Retina (tissue), 1 donor: Measurements from ENCODE around the gene CCR2.
"Not testable (repeated sequence)": the region's sequence is repeated elsewhere in the genome, so short reads cannot be mapped to it uniquely, and the experiment has no call there.

Source experiments
- DNase-seq: peaks from one replicate; pipeline ENCODE4 v3.0.0-alpha.2; 2016

CCR2 gene

GRCh38 chr3:46380471-46381221 lies 26.7 kb downstream of the CCR2 start:
- DNase-seq: no peak

GRCh38 chr3:46381625-46382024 lies 27.7 kb downstream of the CCR2 start:
- DNase-seq: no peak

- no peak for DNase-seq
Observed at GRCh38 chr3:46383211-46383950, 29.5 kb downstream of the CCR2 start.

DNA sequence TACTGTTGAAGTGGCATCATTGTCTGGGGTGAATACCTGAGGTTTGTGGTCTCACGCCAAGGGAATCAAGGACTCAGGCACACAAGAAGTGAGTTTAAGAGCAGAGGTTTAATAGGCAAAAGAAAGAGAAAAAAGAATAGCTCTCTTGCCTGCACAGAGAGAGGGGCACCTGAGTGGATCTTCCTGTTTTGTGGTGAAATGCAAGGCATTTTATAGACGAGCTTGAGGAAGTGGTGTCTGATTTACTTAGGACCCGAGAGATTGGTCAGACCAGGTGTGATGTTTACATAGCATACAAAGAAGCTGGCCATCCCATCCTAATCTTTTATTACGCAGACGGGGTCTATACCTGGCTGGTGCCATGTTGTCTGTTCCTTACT lies 30.0 kb downstream of the CCR2 start:
- DNase-seq: no peak

DNA sequence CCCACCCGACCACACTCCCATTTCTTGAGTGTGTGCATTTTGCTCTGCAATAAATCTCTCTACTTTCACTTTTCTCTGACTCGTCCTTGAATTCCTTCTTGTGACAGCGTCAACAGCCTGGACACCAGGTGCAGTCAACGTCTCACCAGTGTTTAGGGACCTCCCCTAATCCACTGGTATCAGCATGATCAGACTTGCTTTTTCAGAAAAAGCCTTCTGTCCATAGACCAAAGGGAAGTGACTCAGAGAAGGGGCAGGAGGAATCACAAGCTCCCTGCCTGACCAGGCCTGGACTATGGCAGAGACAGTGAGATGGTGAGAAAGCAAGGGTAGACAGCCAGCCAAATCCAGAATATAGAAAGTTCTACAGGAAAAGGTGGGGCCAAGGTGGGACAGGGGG lies 32.3 kb downstream of the CCR2 start:
- DNase-seq: no peak

- DNase-seq: not testable (repeated sequence)
Observed at GRCh38 chr3:46388847-46389246, 34.9 kb downstream of the CCR2 start.

DNA sequence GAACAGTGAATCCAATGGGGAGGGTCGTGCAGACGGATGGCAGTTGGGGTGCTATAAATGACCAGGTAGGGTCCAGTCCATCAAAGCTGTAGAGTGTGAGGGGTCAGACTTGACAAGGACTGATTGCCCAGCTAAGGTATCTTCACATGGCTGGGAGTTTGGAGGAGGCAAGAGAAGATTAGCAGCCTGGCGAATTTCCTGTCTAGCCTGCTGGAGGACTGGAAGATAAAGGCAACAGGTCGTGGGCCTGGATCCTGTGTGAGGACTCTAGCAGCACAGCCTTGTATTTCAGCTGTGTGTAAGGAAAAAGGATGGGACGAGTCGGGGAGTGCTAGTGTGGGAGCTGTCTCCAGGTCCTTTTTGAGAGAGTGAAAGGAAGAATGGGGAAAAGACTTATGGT lies 35.4 kb downstream of the CCR2 start:
- no peak for DNase-seq

DNA sequence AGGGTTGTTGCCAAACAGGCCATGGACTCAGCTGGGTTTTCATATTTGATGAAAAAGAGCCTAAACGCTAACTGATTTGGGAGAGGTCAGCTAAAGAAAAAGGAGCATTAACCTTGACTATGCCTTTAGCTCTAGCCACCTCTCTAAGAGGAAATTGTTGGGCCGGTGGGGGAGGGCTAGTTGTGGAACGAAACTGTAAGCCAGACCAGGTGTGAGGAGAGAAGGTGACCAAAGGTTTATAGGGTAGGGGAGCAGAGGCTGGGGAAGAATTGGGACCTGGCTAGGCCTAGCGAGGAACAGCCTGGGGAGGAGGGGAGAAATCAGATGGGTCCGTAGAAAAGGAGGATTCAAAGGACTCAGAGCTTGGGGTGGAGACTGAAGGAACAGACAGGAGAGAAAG lies 37.6 kb downstream of the CCR2 start:
- DNase-seq: not testable (repeated sequence)

GRCh38 chr3:46393011-46393410 lies 39.1 kb downstream of the CCR2 start:
- DNase-seq: no peak

DNA sequence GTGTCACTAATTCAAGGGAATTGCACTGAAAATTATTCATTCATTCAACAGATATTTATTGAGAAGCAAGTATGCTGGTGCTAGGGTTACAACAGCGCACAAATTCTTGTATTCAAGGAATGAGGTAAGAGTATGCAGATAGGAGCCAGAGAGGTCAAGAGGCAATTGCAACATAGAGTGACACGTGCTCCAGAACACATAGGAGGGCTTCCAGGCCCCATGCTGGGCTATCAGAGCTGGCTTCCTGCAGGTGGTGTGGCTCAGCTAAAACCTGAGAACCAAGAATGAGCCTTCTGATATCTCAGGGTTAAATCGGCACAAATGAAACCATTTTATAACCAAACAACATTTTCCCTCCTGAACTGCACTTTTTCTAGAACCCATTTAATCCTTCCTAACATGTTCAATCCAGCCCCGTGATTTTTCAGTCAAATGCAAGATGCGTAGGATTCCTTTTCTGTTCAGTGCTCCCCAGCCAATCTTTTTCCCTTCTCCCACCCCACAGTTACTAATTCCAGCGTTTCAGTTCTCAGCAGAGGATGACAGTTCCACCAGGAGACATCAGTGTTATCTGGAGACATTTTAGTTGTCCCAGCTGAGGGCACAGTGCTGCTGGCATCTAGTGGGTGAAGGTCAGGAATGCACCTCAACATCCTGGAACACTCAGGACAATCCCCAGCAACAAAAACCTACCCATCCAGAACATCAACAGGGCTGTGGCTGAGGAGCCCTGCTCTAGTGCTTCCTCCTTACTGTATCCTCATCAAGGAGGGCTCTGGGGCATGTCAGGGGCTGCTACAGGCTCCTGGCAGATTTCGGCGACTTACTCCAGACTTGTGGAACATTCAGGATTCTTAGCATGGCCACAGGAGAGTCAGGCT lies 39.9 kb downstream of the CCR2 start:
- no peak for DNase-seq

DNA sequence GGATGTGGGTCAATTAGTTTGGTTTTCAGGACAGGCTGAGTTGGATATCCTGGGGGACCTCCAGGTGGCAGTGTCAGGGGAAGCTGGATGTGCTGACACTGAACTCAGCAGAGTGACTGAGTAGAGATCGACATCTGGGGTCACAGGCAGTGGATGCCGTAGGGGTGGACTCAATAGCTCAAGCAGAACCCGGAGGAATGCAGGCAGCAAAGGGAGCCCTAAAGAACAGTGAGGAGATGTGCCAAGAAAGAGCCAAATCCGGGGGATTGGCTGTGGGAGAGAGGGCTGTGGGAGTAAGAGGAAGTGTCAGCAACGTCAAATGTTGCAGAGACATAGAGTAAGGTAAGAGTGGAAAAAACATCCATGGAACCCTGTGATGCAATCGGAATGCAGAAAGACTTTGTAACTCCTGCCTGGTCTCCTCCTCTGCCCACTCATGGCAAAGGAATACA lies 41.3 kb downstream of the CCR2 start:
- no peak for DNase-seq

GRCh38 chr3:46395766-46396530 lies 42.0 kb downstream of the CCR2 start:
- no peak for DNase-seq

DNA sequence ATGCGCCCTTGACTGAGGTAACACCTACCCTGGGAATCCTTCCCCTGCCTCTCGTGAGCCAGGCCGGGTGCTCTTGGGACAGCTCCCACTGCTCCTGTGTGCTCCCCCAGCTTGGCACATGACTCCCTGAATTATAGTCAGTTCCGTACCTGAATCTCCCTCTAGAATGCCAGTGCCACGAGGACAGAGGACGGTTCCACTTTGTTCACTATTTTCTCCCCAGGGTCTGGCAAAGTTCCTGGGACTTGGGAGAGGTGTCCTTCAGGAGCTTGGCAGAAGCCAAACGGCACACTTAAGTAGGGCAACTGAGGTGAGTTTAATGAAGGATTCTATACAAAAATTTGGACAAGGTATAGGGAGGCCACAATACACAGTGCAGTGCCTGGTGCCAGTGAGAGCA lies 43.2 kb downstream of the CCR2 start:
- no peak for DNase-seq

DNA sequence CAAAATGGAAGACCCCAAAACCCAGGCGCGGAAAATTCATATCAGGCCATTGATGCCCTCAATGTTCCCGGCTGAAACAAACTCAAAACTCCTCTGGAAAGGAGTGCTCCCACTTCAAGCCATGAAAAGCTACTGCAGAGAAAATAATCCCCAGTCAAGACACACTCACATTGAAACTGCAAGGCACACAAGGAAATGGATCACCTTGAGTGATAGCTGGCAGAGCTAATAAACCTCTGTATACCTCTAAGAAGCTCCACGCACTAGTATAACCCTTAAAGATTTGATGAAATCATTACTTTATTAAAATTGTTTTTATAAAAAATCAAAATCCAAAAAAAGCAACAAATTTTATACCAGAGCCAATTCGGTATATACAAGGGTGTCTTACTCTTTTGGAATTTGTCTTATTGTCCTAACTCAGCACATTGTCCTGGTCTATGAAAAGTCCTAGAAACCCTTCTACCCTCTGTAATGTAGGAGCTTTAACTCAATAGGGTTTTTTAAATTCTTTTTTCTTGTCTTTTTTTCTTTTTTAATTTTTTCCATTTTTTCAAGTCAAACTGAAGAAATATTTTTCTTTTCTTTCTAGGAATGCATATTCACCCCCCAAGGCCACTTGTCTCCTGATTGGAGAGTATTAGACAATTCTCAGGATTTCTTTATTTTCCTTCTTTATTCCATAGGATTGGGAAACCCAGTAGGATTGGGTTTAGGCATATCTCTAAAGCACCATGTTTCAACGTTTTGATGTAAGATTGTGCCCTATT lies 44.5 kb downstream of the CCR2 start:
- no peak for DNase-seq

DNA sequence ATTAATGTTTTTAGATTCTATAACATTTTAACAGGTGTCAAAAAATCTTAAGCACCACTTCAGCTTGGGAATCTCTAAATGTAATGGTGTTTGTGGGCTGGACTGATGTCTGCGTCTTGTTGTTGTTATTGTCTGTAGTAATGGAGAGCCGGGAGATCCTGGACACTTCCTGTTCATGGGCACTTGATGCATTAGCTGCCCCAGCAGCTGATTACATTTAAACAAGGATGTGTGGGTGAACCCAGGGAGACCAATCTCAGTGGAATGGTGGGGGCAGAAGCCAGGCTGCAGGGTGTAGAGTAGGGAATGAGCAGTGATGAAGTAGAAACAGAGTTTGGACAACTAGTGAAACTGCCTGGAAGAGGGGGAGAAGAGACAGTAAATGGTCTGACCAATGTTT lies 45.2 kb downstream of the CCR2 start:
- DNase-seq: no peak

GRCh38 chr3:46399557-46399956 lies 45.6 kb downstream of the CCR2 start:
- no peak for DNase-seq

- no peak for DNase-seq
Observed at GRCh38 chr3:46400000-46400734, 46.3 kb downstream of the CCR2 start.

GRCh38 chr3:46400846-46401245 lies 46.9 kb downstream of the CCR2 start:
- no peak for DNase-seq

DNA sequence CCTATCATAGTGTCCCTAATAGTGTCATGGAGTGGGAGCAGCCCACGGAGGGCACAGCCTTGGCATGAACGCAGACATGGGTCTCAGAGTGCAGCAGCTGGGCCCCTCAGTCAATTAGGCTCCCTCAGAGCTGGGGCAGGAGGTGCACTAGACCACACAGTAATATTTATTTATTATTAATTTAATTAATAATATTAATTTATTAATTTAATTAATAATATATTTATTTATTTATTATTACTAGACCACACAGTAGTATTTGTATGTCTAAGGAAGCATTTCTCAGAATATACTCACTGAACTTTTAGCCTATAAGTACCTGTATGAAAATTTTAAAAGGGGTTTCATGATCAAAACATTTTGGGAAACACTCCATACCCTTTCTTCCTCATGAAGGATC lies 47.7 kb downstream of the CCR2 start:
- no peak for DNase-seq

DNA sequence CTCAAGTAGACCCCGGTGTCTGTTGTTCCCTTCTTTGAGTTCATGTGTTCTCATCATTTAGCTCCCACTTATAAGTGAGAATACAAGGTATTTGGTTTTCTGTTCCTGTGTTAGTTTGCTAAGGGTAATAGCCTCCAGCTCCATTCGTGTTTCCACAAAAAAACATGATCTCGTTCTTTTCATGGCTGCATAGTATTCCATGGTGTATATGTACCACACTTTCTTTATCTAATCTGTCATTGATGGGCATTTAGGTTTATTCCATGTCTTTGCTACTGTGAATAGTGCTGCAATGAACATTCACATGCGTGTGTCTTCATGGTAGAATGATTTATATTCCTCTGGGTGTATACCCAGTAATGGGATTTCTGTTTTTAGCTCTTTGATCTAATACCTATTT lies 49.0 kb downstream of the CCR2 start:
- not testable (repeated sequence) for DNase-seq
